T-helper 9 cell (primary cell): ENCODE measurements around the gene ABCD1.
"Not testable (repeated sequence)": the region's sequence is repeated elsewhere in the genome, so short reads cannot be mapped to it uniquely, and the experiment has no call there.

Source experiments
- DNase-seq: peaks from one replicate; pipeline ENCODE4 v3.0.0-alpha.2; 2020

Gene ABCD1

DNA sequence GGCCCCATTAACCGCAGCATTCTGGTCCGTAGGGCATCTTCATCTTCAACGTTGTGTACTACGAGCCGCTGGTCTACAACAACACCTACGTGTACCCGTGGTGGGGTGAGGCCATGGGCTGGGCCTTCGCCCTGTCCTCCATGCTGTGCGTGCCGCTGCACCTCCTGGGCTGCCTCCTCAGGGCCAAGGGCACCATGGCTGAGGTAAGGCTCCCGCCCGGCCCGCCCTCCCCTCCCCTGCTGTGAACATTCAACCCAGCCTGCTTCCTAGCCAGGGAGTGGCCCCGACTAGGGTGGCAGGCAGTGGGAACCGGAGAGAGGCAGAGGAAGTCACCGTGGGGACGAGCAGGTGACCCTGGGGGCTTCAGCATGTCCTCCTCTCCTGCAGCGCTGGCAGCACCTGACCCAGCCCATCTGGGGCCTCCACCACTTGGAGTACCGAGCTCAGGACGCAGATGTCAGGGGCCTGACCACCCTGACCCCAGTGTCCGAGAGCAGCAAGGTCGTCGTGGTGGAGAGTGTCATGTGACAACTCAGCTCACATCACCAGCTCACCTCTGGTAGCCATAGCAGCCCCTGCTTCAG is 29.9 kb upstream of the ABCD1 start:
- DNase-seq = no peak

DNA sequence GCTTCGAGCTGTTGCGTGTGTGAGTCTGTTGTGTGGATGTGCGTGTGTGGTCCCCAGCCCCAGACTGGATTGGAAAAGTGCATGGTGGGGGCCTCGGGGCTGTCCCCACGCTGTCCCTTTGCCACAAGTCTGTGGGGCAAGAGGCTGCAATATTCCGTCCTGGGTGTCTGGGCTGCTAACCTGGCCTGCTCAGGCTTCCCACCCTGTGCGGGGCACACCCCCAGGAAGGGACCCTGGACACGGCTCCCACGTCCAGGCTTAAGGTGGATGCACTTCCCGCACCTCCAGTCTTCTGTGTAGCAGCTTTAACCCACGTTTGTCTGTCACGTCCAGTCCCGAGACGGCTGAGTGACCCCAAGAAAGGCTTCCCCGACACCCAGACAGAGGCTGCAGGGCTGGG is 28.6 kb upstream of the ABCD1 start:
- DNase-seq = no peak

DNA sequence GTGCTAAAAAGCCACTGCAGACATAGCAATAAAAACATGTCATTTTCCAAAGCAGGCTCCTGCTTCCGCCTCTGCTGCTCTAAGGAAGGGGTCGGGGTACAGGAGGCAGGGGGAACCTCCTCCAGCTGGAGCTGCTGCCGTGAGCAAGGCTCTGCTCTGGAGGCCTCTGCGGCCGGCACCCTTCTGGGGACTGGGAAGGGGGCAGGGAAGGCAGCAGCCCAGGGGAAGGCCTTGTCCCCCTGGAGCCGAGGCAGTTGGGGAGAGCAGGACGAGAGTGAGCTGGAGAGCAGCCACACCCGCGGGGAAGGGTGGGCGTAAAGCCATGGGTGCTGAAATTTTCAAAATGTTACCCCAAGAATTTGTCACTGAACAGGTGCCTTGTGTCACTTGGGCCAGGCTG is 28.1 kb upstream of the ABCD1 start:
- DNase-seq = not testable (repeated sequence)

DNA sequence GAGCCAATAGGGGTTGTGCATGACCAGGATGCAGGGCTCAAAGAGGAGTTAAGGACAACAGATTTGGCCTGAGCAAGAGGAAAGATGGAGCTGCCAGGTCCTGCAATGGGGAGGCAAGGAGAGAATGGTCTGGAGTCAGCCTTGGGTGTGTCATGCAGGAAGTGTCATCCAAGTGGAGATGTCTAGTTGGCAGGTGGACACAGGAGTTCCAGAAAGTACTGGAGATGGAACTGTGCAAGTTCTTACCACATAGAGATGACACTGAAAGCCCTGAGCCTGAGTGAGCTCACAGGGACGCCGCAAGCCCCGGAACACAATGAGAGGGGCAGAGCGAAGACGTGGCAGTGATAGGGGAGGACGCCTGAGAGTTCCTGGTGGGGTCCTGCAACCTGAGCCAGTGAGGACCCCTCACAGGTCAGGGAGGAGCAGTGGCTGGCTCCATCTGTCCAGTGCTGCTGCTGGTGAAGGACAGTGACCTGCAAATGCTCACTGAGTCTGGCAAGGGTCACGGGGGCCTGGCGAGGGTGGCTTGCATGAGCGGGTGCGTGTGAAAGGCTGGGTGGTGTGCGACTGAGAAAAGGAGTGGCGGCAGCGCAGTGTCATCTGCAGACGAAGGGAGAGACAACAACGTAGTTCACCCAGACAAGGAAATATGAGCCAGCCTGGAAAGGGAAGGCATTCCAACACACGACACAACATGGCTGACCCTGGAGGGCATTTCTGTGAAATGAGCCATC is 27.5 kb upstream of the ABCD1 start:
- not testable (repeated sequence) for DNase-seq

DNA sequence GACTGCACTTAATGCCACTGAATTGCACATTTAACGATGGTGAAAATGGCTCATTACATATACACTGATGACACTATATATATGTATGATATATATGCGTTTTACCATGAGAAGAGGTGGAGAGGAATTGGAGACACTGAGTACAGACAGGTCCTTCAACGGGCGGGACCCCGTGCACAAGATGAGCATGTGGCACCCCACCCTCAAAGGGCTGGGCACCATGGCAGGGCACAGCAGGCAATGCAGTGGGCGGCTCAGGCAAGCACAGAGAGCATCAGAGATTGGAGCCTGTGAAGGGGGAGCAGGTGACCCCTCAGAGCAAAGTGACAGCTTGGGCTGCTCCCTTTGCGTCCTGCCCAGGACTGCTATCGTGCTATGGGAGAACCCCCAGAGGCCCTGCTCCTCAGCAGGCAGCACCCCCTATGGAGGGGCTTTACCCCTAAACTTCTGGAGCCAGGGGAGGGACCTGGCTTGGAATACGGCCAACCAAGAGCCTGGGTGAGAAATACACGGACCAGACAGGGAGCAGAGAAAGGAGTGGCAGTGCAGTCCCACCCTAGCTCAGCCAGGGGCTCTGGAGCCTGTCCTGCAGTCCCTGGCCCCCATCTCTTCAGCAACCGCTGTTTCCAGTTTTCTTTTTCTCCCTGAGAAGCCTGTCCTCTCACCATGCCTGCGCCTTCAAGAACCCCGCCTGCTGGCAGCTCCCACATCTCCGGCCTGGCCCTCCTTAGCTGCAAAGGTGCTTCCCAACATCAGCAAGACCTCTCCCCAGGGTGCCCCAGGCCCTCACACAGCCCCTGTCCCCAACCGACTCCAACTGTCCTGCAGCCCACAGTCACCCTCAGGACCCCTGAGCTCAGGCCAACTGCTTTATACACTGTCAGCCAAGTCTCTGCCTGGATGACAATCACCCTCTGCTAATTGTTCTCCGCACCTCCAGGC is 26.5 kb upstream of the ABCD1 start:
- DNase-seq = no peak

DNA sequence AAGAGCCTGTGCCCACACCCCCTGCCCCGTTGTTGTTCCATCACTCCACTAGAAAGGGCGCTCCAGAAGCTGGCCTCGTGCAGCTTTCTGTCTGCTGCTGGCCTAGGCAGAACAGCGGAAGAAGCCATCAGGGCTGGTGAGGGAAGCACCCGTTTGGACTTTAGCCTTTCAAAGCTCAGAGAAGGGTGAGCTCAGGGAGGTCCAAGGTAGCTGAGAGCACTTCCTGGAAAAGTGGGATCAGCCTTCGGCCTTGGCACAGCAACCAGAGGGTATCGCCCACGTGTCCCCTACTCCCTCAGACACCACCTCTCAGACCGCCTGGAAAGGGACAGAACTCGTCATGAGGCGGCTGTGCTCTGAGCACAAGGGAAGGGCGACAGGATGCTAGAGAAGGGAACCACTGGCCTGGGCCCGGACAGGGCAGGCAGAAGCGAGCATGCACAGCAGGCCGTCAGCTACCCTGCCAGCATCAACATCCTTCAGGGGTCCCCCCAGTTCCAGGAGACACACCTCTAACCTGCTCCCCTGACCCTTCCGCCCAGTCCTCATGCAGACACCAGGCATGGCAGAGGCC is 25.4 kb upstream of the ABCD1 start:
- not testable (repeated sequence) for DNase-seq

DNA sequence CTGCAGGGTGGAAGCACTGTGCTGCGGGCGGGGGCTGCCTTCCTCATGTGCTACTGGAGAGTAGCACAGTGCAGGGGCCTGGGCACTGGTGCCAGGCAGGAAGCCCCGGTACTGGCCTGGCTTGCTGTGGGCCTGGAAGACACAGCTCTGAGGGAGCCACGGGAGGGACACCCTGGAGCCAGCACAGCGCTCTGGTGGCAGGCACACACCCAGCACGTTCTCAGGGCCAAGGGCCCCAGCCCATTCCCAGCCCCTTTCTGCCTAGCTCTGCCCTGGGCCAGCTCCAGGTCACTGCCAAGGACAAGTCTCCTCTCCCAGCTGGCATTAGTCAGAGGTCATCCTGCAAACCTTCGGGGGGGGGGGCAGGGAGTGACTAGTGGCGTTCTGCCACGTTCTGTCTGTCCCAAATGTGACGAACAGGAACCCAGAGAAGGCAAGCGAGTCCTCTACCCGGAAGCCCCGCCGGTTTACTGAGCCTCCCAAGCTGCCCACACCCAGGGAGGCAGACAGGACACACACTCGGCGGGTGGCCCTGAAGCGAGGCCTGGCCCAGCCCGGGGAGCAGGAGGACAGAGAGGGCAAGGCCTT is 24.8 kb upstream of the ABCD1 start:
- not testable (repeated sequence) for DNase-seq

DNA sequence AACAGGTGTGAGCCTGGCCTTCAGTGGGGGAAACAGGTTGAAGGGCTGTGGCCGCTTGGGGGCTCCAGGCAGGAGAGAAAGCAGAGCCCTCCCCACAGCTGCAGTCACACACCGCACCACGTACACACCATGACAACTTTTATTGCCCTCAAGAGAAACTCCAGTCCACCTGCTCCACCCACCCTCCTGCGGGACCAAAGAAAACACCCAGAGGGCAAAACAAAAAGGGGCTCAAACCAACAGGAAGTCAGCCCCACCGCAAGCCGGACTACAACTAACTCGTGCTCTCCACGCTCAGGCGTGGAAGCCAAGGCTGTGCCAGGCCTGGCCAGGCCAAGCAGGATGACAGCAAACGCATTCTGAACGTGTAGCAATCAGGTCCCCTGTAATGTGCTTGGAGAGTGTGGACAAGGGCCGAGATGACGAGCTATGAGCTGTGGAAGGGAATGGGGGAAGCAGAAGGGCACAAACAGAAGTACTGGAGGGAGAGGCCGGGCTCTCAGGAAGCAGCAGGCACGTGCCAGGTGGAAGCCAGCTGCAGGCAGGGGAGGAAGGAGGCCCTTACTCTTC is 24.2 kb upstream of the ABCD1 start:
- DNase-seq = no peak

- no peak for DNase-seq
These were observed 23.7 kb upstream of the ABCD1 start for GRCh38 chrX:153700967-153701366.

GRCh38 chrX:153701706-153702105 is 22.9 kb upstream of the ABCD1 start:
- no peak for DNase-seq

- DNase-seq = no peak
These were observed 22.2 kb upstream of the ABCD1 start for GRCh38 chrX:153702336-153703035.

- no peak for DNase-seq
These were observed 21.7 kb upstream of the ABCD1 start for GRCh38 chrX:153703036-153703370.

DNA sequence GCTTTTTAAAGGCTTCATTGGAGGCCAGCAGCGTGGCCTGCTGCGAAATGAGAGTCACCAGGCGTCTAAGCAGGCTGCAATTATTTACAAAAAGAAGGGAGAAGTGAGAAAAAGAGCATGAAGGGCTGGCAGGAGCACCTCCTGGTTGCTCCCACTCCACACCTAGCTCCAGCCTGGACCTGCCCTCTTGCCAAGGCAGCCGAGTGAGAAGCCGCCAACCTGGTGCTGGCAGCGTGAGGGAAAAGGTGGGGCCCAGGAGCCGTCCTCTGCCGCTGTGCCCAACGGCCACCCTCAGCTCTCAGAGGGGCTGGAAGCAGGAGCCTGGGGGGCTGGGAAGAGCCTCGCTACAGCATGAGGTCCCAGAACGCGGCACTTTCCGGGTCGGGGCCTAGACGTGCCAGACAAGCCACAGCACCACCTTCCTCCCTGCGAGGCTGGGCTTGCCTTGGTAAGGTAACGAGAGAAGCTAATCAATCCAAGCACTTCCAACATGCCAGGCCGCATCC is 20.6 kb upstream of the ABCD1 start:
- DNase-seq = no peak

- DNase-seq = not testable (repeated sequence)
These were observed 19.8 kb upstream of the ABCD1 start for GRCh38 chrX:153704631-153705402.

DNA sequence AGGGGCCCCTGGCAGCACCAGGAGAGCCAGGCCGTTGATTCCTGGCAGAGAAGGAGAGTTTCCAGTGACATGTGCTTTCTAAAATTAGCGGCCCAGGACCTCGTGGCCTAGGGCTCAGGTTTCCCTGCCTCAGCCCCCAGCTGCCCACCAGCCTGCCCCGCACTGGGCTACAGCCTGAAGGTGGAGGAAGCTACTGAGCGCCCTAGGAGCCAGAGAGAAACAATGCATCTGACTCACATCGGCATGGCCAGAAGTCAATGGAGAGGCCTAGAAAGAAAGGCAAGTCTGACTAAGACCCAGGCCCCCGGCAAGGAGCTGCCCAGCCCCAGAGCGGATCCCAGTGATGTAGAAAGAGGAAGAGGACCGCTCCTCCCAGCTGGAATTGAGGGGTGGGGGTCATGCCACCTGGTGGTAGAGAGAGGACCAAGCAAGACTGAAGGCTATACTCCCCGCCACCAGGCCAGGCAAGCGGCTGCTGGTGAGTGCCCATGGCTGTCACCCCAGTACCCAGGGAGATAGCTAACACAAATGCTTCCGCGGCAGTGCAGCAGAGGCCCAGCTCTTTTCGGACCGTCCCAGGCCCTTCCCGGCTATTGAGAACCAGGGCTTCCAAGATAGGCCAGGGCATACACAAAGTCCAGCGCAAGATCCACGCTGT is 19.1 kb upstream of the ABCD1 start:
- DNase-seq = not testable (repeated sequence)

GRCh38 chrX:153706799-153707198 is 17.9 kb upstream of the ABCD1 start:
- no peak for DNase-seq

GRCh38 chrX:153707406-153707805 is 17.2 kb upstream of the ABCD1 start:
- no peak for DNase-seq

DNA sequence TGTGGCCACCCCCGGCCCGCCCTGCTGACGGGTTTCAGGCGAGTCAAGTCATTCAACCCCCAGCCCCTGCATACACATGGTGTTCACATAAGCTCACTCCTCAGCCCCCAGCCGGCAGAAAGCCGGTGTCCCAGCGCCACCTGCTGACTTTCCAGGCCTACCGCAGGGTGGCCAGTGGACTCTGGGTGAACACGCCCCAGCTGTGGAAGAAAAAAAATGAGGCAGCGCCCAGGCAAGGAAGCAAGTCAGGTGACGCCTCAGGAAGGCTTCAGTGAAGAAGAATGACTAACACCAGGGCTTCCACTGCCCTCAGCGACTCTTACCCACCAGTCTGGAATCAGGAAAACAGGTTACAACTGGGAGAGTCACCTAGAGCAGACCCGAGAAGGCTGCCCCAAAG is 16.2 kb upstream of the ABCD1 start:
- DNase-seq = no peak

GRCh38 chrX:153709726-153710674 is 14.7 kb upstream of the ABCD1 start:
- DNase-seq = no peak
